ENCODE data around the gene SRRM3.
A peak's percentile ranks its signal among the peaks of the same experiment; 100 is the strongest.
"Not testable (repeated sequence)": the region's sequence is repeated elsewhere in the genome, so short reads cannot be mapped to it uniquely, and the experiment has no call there.

The SRRM3 gene

GRCh38 chr7:76165106-76165972 is 36.4 kb upstream of the SRRM3 start:
- TF ChIP-seq, protein P1, sequence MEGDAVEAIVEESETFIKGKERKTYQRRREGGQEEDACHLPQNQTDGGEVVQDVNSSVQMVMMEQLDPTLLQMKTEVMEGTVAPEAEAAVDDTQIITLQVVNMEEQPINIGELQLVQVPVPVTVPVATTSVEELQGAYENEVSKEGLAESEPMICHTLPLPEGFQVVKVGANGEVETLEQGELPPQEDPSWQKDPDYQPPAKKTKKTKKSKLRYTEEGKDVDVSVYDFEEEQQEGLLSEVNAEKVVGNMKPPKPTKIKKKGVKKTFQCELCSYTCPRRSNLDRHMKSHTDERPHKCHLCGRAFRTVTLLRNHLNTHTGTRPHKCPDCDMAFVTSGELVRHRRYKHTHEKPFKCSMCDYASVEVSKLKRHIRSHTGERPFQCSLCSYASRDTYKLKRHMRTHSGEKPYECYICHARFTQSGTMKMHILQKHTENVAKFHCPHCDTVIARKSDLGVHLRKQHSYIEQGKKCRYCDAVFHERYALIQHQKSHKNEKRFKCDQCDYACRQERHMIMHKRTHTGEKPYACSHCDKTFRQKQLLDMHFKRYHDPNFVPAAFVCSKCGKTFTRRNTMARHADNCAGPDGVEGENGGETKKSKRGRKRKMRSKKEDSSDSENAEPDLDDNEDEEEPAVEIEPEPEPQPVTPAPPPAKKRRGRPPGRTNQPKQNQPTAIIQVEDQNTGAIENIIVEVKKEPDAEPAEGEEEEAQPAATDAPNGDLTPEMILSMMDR (IDR thresholded peaks at IDR 0.05; ENCODE audit: poor library complexity, severe bottlenecking): no peak
- Histone ChIP-seq H3K27me3 (ENCODE audit: insufficient read depth, poor library complexity, severe bottlenecking) (no peaks in the 10 kb centered on the region), H3K4me3 (ENCODE audit: severe bottlenecking) (no peak overlapping the region), H3K36me3 (ENCODE audit: low read depth) (no peaks in the 10 kb centered on the region), H3K9me3 (ENCODE audit: severe bottlenecking) (no peaks in the 10 kb centered on the region), H3K4me1 (ENCODE audit: insufficient read depth, poor library complexity, severe bottlenecking) (peaks cover 9% of the 10 kb centered on the region), H3K27ac (ENCODE audit: poor library complexity, severe bottlenecking) (no peak overlapping the region)
- no peak for ATAC-seq (ENCODE audit: low read depth)
- no peak for DNase-seq (ENCODE audit: low spot score)

DNA sequence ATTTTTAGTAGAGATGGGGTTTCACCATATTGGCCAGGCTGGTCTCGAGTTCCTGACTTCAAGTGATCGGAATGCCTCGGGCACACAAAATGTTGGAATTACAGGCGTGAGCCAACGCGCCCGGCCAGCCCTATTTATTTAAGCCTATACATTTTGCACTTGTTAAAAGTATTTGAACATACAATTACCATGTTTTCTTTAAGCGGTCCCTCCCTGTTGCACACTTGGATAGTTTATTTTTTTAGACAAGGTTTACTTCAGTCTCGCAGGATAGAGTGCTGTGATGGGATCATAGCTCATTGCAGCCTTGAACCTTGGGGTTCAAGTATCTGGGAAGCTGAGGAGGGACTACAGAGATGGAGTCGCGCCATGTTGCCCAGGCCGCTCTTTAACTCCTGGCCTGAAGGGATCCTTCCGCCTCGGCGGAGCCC is 35.7 kb upstream of the SRRM3 start:
- Histone ChIP-seq H3K4me1 (ENCODE audit: insufficient read depth, poor library complexity, severe bottlenecking) (peaks cover 9% of the 10 kb centered on the region), H3K36me3 (ENCODE audit: low read depth) (no peaks in the 10 kb centered on the region), H3K27ac (ENCODE audit: poor library complexity, severe bottlenecking) (peak overlapping the region; percentile 35), H3K27me3 (ENCODE audit: insufficient read depth, poor library complexity, severe bottlenecking) (no peaks in the 10 kb centered on the region), H3K4me3 (ENCODE audit: severe bottlenecking) (peak overlapping the region; percentile 51), H3K9me3 (ENCODE audit: severe bottlenecking) (no peaks in the 10 kb centered on the region)
- TF ChIP-seq, protein P1 (IDR thresholded peaks at IDR 0.05; ENCODE audit: poor library complexity, severe bottlenecking): no peak
- no peak for DNase-seq (ENCODE audit: low spot score)
- peak; percentile 20 for ATAC-seq (ENCODE audit: low read depth)

GRCh38 chr7:76166404-76167255 is 35.1 kb upstream of the SRRM3 start:
- ATAC-seq (ENCODE audit: low read depth) (peak; percentile 94), DNase-seq (ENCODE audit: low spot score) (peak; percentile 96)
- H3K36me3 ChIP-seq (ENCODE audit: low read depth): no peaks in the 10 kb centered on the region
- H3K27me3 ChIP-seq (ENCODE audit: insufficient read depth, poor library complexity, severe bottlenecking): no peaks in the 10 kb centered on the region
- no peaks in the 10 kb centered on the region for H3K9me3 ChIP-seq (ENCODE audit: severe bottlenecking)
- TF ChIP-seq, protein P1 (IDR thresholded peaks at IDR 0.05; ENCODE audit: poor library complexity, severe bottlenecking): peak; percentile 5
- peak overlapping the region; percentile 35 for H3K27ac ChIP-seq (ENCODE audit: poor library complexity, severe bottlenecking)
- peak overlapping the region; percentile 51 for H3K4me3 ChIP-seq (ENCODE audit: severe bottlenecking)
- H3K4me1 ChIP-seq (ENCODE audit: insufficient read depth, poor library complexity, severe bottlenecking): peaks cover 9% of the 10 kb centered on the region

DNA sequence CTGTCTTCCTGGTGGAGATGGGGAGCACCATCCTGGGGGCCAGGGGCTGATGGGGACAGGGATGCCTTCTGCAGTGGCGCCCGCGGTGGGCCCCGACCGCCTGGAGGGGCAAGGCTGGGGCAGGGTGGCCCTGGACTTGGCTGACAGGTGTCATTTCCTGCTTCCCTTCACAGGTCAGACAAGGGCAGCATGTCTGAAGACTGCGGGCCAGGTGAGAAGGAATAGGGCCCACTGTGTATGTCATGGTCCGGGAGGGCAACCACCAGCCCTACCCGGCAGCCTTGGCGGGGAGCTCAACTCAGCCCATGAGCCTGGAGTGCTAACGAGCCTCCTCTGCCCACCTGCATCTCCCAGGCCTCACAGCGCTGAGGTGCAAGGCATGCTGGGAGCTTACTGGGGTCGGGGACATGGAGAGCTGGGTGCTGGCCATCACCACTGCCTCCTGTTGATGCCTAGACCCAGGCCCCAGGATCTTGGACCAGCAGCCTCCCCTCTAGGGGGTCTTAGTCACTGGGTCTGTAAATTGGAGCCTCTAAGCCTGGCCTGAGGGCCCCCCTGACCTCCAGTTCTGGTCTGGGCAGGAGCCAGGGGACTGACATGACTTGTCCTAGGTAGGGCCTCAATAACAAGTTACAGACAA is 28.0 kb upstream of the SRRM3 start:
- H3K27me3 ChIP-seq (ENCODE audit: insufficient read depth, poor library complexity, severe bottlenecking): no peaks in the 10 kb centered on the region
- ATAC-seq (ENCODE audit: low read depth) (no peak), DNase-seq (ENCODE audit: low spot score) (no peak)
- TF ChIP-seq, protein P1 (IDR thresholded peaks at IDR 0.05; ENCODE audit: poor library complexity, severe bottlenecking): no peak
- no peaks in the 10 kb centered on the region for H3K36me3 ChIP-seq (ENCODE audit: low read depth)
- no peak overlapping the region for H3K27ac ChIP-seq (ENCODE audit: poor library complexity, severe bottlenecking)
- H3K9me3 ChIP-seq (ENCODE audit: severe bottlenecking): no peaks in the 10 kb centered on the region
- no peak overlapping the region for H3K4me3 ChIP-seq (ENCODE audit: severe bottlenecking)
- H3K4me1 ChIP-seq (ENCODE audit: insufficient read depth, poor library complexity, severe bottlenecking): no peaks in the 10 kb centered on the region

DNA sequence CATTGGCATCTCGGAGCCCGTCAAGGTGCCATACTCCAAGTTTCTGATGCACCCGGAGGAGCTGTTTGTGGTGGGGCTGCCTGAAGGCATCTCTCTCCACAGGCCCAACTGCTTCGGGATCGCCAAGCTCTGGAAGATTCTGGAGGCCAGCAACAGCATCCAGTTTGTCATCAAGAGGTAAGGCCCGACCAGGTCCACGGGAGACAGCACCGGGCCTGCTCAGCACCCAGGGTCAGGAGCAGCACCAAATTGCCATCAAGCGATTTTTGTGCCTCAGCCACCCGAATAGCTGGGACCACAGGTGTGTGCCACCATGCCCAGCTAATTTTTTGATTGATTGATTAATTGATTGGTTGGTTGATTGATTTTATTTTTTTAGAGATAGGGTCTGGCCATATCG is 24.7 kb upstream of the SRRM3 start:
- not testable (repeated sequence) for DNase-seq (ENCODE audit: low spot score); H3K4me3 ChIP-seq (ENCODE audit: severe bottlenecking); H3K4me1 ChIP-seq (ENCODE audit: insufficient read depth, poor library complexity, severe bottlenecking); H3K27me3 ChIP-seq (ENCODE audit: insufficient read depth, poor library complexity, severe bottlenecking); H3K36me3 ChIP-seq (ENCODE audit: low read depth); H3K9me3 ChIP-seq (ENCODE audit: severe bottlenecking); H3K27ac ChIP-seq (ENCODE audit: poor library complexity, severe bottlenecking); ATAC-seq (ENCODE audit: low read depth)

All from RWPE2 (cell line).